ENCODE data around the gene PREX1.
"Not testable (repeated sequence)": the region's sequence is repeated elsewhere in the genome, so short reads cannot be mapped to it uniquely, and the experiment has no call there.

PREX1 gene

DNA sequence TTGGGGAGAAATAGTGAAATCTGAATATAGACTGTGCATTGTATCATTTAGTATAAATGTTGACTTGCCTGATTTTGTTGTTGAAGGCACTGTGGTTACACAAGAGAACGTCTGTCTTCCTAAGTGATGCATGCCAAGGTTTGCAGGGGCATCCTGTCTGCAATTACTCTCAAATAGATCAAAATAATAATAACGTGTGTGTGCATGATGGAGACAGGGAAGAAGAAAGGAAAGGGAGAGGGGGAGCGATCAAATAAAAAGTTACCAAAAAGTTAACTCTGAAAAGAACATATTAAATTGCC is 14.4 kb downstream of the PREX1 start:
- peaks cover 45% of the 10 kb centered on the region for H3K36me3 Mint-ChIP-seq (ENCODE audit: low read depth)
- H3K27me3 Mint-ChIP-seq, result no peaks in the 10 kb centered on the region
- peaks cover 26% of the 10 kb centered on the region for H3K4me1 Mint-ChIP-seq (ENCODE audit: low read depth)
- H3K27ac Mint-ChIP-seq, result no peak overlapping the region
- H3K9me3 Mint-ChIP-seq, result no peaks in the 10 kb centered on the region
- no peak overlapping the region for H3K4me3 Mint-ChIP-seq

GRCh38 chr20:48812600-48813445 is 15.0 kb downstream of the PREX1 start:
- H3K9me3 Mint-ChIP-seq, result no peaks in the 10 kb centered on the region
- peaks cover 41% of the 10 kb centered on the region for H3K36me3 Mint-ChIP-seq (ENCODE audit: low read depth)
- H3K4me1 Mint-ChIP-seq (ENCODE audit: low read depth), result peaks cover 27% of the 10 kb centered on the region
- H3K27me3 Mint-ChIP-seq, result no peaks in the 10 kb centered on the region
- no peak overlapping the region for H3K27ac Mint-ChIP-seq
- H3K4me3 Mint-ChIP-seq, result no peak overlapping the region

- H3K27me3 Mint-ChIP-seq, H3K9me3 Mint-ChIP-seq, H3K27ac Mint-ChIP-seq, H3K4me3 Mint-ChIP-seq: not testable (repeated sequence)
- Mint-ChIP-seq H3K4me1 (ENCODE audit: low read depth) (peaks cover 29% of the 10 kb centered on the region), H3K36me3 (ENCODE audit: low read depth) (peaks cover 39% of the 10 kb centered on the region)
These were observed 15.7 kb downstream of the PREX1 start for GRCh38 chr20:48812114-48812513.

DNA sequence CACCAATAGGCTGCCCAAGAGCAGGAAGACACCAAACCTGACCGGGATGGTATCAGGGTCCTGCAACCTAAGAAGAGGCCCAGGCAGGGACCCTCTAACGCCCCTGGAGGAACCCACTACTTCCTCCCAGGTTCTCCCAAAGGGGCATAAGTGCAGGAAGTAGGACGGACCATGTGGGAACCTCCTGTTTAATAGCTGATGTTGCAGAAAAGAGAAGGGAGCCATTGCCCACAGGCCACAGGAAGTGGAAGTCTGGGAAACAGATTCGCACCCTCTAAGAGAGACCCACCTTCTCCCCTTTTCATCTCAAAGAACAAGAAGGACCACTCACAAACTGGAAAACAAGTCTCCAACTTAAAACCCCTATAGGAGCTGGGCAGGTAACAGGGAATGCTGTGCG is 18.1 kb downstream of the PREX1 start:
- Mint-ChIP-seq H3K9me3 (peaks cover 7% of the 10 kb centered on the region), H3K27me3 (no peaks in the 10 kb centered on the region), H3K36me3 (ENCODE audit: low read depth) (peaks cover 38% of the 10 kb centered on the region), H3K4me1 (ENCODE audit: low read depth) (peaks cover 45% of the 10 kb centered on the region), H3K4me3 (no peak overlapping the region), H3K27ac (no peak overlapping the region)

- H3K4me1 Mint-ChIP-seq (ENCODE audit: low read depth), result peaks cover 53% of the 10 kb centered on the region
- peaks cover 45% of the 10 kb centered on the region for H3K36me3 Mint-ChIP-seq (ENCODE audit: low read depth)
- peaks cover 7% of the 10 kb centered on the region for H3K9me3 Mint-ChIP-seq
- H3K4me3 Mint-ChIP-seq, result no peak overlapping the region
- no peaks in the 10 kb centered on the region for H3K27me3 Mint-ChIP-seq
- peak overlapping the region; percentile 70 for H3K27ac Mint-ChIP-seq
These were observed 19.3 kb downstream of the PREX1 start for GRCh38 chr20:48808382-48809034.

DNA sequence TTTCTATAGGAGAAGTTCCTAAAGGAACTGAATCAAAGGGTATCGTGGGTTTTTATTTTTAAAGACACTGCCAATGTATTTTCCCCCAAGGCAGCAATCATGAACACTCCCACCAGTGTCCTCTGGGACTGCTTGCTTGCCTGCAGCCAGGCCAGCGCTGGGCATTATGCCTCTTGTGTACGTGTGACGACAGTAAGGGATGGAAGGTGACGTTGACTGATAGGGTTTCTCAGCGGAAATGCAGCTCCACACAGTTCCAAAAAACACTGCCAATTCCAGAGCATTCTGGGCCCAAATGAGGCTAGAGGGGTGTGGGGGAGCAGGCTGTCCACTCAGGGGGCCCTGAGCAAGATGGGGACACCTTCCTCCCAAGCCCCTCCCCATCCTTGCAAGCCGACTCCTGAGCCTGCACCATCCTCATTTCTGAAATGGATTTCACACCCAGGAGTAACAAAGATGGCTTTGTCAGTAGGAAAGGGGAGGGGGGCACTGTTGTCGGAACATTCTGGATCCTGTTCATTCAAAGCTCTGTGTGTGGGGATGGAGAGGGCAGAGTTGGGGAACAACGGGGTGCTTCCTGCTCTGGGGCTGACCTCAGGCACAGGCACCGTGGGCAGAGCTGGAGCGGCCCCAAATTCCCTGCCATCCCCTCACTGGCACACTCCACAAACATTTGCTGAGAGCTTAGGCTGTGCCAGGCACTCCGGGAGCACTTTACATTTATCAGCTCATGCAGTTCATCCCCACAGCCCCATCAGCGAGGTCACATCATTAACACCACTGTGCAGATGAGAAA is 20.0 kb downstream of the PREX1 start:
- Mint-ChIP-seq H3K4me1 (ENCODE audit: low read depth) (peaks cover 58% of the 10 kb centered on the region), H3K4me3 (no peak overlapping the region), H3K9me3 (peaks cover 7% of the 10 kb centered on the region), H3K27me3 (no peaks in the 10 kb centered on the region), H3K27ac (no peak overlapping the region), H3K36me3 (ENCODE audit: low read depth) (peaks cover 45% of the 10 kb centered on the region)

DNA sequence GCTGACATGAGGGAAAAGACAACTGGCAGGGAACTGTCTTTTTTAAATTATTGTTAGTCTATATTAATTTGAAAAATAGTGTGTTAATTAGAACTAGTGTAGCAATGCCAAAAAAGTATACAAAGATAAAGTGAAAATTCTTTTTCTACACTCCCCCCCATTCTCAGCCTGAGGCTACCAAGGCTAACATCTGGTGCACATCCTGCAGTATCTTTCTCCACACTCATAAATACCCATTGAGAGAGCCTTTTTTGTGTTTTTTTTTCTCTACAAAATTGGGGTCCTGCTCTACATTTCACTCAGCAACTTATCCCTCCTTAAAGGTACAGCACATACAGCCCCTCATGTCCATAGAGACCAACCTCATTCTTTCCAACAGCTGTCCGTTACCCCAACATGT is 20.7 kb downstream of the PREX1 start:
- no peaks in the 10 kb centered on the region for H3K27me3 Mint-ChIP-seq
- peaks cover 63% of the 10 kb centered on the region for H3K4me1 Mint-ChIP-seq (ENCODE audit: low read depth)

DNA sequence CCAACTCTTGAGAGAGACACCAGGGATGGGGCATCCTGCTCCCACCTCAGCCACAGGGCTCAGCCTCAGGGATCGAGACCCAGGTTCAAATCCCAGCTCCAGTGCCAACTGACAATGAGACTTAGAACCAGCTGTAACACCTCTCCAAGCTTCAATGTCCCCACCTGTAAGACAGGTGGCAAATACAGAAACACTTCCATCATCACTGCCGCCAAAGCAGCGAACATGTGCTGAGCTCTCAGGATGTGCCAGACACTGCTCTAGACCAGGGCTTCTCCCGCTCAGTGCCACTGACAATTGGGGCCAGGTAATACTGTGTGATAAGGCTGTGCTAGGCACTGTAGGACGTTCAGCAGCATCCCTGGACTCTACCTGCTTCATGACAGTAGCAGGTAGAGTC is 22.1 kb downstream of the PREX1 start:
- no peaks in the 10 kb centered on the region for H3K27me3 Mint-ChIP-seq
- peaks cover 67% of the 10 kb centered on the region for H3K4me1 Mint-ChIP-seq (ENCODE audit: low read depth)
- no peak overlapping the region for H3K4me3 Mint-ChIP-seq
- H3K36me3 Mint-ChIP-seq (ENCODE audit: low read depth), result peaks cover 34% of the 10 kb centered on the region
- H3K27ac Mint-ChIP-seq, result no peak overlapping the region
- H3K9me3 Mint-ChIP-seq, result peaks cover 7% of the 10 kb centered on the region

More for the DNA sequence above, 20.7 kb downstream of the PREX1 start:
- peaks cover 7% of the 10 kb centered on the region for H3K9me3 Mint-ChIP-seq
- H3K4me3 Mint-ChIP-seq, result no peak overlapping the region
- no peak overlapping the region for H3K27ac Mint-ChIP-seq
- peaks cover 43% of the 10 kb centered on the region for H3K36me3 Mint-ChIP-seq (ENCODE audit: low read depth)

- Mint-ChIP-seq H3K36me3 (ENCODE audit: low read depth) (peaks cover 34% of the 10 kb centered on the region), H3K4me1 (ENCODE audit: low read depth) (peaks cover 71% of the 10 kb centered on the region), H3K27ac (no peak overlapping the region), H3K9me3 (peaks cover 7% of the 10 kb centered on the region), H3K27me3 (no peaks in the 10 kb centered on the region), H3K4me3 (no peak overlapping the region)
These were observed 22.5 kb downstream of the PREX1 start for GRCh38 chr20:48805286-48805685.

GRCh38 chr20:48804300-48804980 is 23.4 kb downstream of the PREX1 start:
- H3K36me3 Mint-ChIP-seq (ENCODE audit: low read depth), result peaks cover 34% of the 10 kb centered on the region
- H3K4me3 Mint-ChIP-seq, result no peak overlapping the region
- H3K9me3 Mint-ChIP-seq, result peaks cover 7% of the 10 kb centered on the region

GRCh38 chr20:48803176-48804053 is 24.4 kb downstream of the PREX1 start:
- Mint-ChIP-seq H3K36me3 (ENCODE audit: low read depth) (peaks cover 28% of the 10 kb centered on the region), H3K27me3 (no peaks in the 10 kb centered on the region), H3K4me3 (no peak overlapping the region), H3K4me1 (ENCODE audit: low read depth) (peaks cover 71% of the 10 kb centered on the region), H3K27ac (no peak overlapping the region), H3K9me3 (peaks cover 7% of the 10 kb centered on the region)

More at GRCh38 chr20:48804300-48804980, 23.4 kb downstream of the PREX1 start:
- Mint-ChIP-seq H3K27me3 (no peaks in the 10 kb centered on the region), H3K27ac (peak overlapping the region; percentile 64), H3K4me1 (ENCODE audit: low read depth) (peaks cover 70% of the 10 kb centered on the region)

- Mint-ChIP-seq H3K36me3 (ENCODE audit: low read depth) (peaks cover 27% of the 10 kb centered on the region), H3K9me3 (peaks cover 7% of the 10 kb centered on the region), H3K4me3 (no peak overlapping the region), H3K4me1 (ENCODE audit: low read depth) (peaks cover 78% of the 10 kb centered on the region), H3K27me3 (no peaks in the 10 kb centered on the region), H3K27ac (no peak overlapping the region)
These were observed 25.2 kb downstream of the PREX1 start for GRCh38 chr20:48802647-48803046.

GRCh38 chr20:48802216-48802615 is 25.6 kb downstream of the PREX1 start:
- Mint-ChIP-seq H3K36me3 (ENCODE audit: low read depth) (peaks cover 22% of the 10 kb centered on the region), H3K4me1 (ENCODE audit: low read depth) (peaks cover 79% of the 10 kb centered on the region), H3K27me3 (no peaks in the 10 kb centered on the region), H3K9me3 (peaks cover 7% of the 10 kb centered on the region), H3K4me3 (no peak overlapping the region), H3K27ac (peak overlapping the region; percentile 70)

DNA sequence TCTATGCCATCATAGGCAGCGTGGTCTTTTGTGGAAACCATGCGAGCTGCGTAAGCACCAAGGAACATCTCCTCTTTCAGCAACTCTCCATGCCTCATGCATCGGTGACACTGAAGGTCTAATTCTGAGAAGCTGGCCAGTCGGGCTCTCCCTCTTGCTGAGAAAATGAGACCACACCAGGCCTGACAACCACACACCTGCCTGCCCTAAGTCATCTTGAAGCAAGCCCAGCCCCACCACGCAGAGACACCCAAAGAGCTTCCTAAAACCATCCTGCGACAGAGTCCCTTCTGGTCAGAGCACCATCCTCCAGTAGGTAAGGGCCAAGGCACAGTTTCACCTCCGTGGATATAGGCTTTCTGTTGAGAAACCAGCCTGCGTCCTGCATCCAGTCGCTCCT is 26.6 kb downstream of the PREX1 start:
- peaks cover 75% of the 10 kb centered on the region for H3K4me1 Mint-ChIP-seq (ENCODE audit: low read depth)
- H3K36me3 Mint-ChIP-seq (ENCODE audit: low read depth), result peaks cover 12% of the 10 kb centered on the region
- no peaks in the 10 kb centered on the region for H3K9me3 Mint-ChIP-seq
- no peak overlapping the region for H3K4me3 Mint-ChIP-seq
- peak overlapping the region; percentile 68 for H3K27ac Mint-ChIP-seq
- H3K27me3 Mint-ChIP-seq, result no peaks in the 10 kb centered on the region

Data from stimulated activated naive CD8-positive, alpha-beta T cell treated with anti-CD3 and anti-CD28 coated beads, Interleukin-15, Interleukin-2, amounts not matched to agents 100 ng/mL and 50 ng/mL, for 24 hours (primary cell).